ENCODE results near the gene MSANTD1. TPM values are rescaled to one million over a fixed set of nuclear protein-coding genes. Genes with fewer than 3 reads are reported as not detected.

MSANTD1 gene
- total and polyA plus RNA-seq, 8 donors: 0.54 to 2.9 (median 1.0) TPM

DNA sequence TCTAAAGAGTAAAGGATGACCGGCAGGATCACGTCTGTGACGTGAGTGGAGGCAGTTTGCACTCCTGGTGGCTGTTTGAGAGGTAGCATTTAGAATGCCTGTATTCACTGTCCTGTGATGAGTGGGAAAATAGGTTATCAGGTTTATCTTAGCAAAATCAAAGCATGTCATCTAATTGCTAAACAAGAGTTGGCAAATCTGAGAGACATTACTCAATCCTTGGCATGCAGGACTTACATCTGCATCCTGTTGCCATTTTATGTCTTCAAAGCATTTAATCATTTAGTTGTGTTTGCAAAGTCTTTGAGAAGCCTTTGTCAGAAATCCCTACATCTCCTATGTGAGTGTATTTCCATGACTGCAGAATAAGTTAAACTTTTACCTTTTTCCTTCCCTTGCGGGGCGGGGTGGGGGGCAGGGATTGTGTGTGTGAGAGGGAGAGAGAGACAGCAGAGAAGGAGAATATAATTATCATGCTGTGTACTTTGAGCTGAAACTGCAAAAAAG, 41.4 kb upstream of the MSANTD1 start:
- Histone ChIP-seq H3K36me3 (peaks cover 2 to 43% (median 37%) of the 10 kb centered on the region in 3 donors), H3K27ac (no peak overlapping the region), H3K4me1 (peaks cover 9 to 27% (median 17%) of the 10 kb centered on the region in 3 donors), H3K9me3 (no peaks in the 10 kb centered on the region), H3K27me3 (no peaks in the 10 kb centered on the region), H3K4me3 (no peak overlapping the region)
- intact Hi-C loops (cut with DNase I): no loop called here
- DNase-seq (peak in 1 of 6 donors; percentile 7), ATAC-seq (no peak), FAIRE-seq (no peak)
- 82 to 87% methylated on average over 5 of the region's 5 CpGs for WGBS, 2 donors
- TF ChIP-seq, protein P1, sequence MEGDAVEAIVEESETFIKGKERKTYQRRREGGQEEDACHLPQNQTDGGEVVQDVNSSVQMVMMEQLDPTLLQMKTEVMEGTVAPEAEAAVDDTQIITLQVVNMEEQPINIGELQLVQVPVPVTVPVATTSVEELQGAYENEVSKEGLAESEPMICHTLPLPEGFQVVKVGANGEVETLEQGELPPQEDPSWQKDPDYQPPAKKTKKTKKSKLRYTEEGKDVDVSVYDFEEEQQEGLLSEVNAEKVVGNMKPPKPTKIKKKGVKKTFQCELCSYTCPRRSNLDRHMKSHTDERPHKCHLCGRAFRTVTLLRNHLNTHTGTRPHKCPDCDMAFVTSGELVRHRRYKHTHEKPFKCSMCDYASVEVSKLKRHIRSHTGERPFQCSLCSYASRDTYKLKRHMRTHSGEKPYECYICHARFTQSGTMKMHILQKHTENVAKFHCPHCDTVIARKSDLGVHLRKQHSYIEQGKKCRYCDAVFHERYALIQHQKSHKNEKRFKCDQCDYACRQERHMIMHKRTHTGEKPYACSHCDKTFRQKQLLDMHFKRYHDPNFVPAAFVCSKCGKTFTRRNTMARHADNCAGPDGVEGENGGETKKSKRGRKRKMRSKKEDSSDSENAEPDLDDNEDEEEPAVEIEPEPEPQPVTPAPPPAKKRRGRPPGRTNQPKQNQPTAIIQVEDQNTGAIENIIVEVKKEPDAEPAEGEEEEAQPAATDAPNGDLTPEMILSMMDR (IDR thresholded peaks at IDR 0.05): no peak

DNA sequence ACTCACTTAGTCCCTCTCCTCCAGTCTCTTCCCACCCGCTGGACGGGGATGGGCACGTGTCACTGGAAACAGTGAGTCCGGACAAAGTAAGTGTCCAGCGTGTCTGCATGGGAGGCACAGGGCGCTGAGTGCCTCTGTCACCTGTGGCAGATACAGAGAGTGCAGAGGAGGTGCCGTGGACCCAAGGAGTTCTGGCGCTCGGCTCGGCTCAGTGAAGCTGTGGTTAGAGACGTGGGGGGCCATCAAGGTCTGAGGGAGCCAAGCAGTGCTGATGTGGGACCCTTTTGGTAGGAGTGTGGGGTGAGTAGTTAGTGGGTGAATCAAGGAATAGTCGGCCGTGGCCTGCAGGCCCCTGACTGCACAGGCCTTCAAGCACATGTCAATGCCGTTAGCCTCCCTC, 40.1 kb upstream of the MSANTD1 start:
- Histone ChIP-seq H3K4me3 (no peak overlapping the region), H3K36me3 (peaks cover 5 to 55% (median 48%) of the 10 kb centered on the region in 3 donors), H3K4me1 (peaks cover 3 to 15% (median 11%) of the 10 kb centered on the region in 3 donors), H3K27me3 (no peaks in the 10 kb centered on the region), H3K27ac (no peak overlapping the region), H3K9me3 (no peaks in the 10 kb centered on the region)
- TF ChIP-seq, protein P1 (IDR thresholded peaks at IDR 0.05): no peak
- FAIRE-seq (no peak), ATAC-seq (no peak), DNase-seq (peak in 2 of 6 donors; percentile 34 to 42)
- intact Hi-C loops (cut with DNase I): no loop called here
- WGBS, 2 donors: 94 to 96% methylated on average over 14 of the region's 14 CpGs

DNA sequence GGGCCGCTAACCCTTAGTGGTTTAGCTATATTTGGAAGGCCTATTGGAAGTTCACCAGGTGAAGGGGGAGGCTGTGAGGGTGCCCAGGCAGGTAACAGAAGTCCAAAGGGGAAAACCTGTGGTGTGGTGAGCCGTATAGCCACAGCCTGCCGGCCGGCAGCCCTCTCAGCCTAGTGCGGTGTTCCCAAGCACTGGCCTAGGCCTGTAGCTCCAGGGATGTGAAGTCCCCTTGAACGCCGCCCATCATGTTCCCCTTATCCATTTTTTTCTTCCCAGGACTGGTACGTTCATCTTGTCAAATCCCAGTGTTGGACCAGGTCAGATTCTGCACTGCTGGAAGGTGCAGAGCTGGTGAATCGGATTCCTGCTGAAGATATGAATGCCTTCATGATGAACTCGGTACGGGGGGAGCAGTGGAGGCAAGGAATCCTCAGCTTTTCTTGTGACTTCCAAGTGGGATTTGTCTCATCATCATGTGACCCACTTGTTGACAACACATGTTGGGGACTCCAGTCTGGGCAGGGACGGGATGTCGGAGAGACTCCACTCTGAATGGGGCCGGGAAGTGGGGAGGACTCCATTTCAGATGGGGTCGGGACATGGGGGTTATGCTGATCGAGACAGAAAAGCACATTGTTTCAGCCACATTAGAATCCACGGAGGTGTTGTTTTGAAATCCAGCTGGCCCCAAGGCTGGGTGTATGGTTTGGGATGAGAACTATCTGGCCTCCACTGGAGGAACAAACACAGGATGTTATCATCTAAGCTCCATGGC, 39.2 kb upstream of the MSANTD1 start:
- ATAC-seq (no peak), FAIRE-seq (no peak), DNase-seq (peak in 2 of 6 donors; percentile 32 to 40)
- TF ChIP-seq, protein P1 (IDR thresholded peaks at IDR 0.05): no peak
- WGBS, 2 donors: 93 to 94% methylated on average over 17 of the region's 17 CpGs
- Histone ChIP-seq H3K9me3 (no peaks in the 10 kb centered on the region), H3K36me3 (peaks cover 5 to 61% (median 48%) of the 10 kb centered on the region in 3 donors), H3K27ac (no peak overlapping the region), H3K27me3 (no peaks in the 10 kb centered on the region), H3K4me1 (peaks cover 0 to 9% (median 7%) of the 10 kb centered on the region in 3 donors), H3K4me3 (no peak overlapping the region)
- intact Hi-C loops (cut with DNase I): no loop called here

DNA sequence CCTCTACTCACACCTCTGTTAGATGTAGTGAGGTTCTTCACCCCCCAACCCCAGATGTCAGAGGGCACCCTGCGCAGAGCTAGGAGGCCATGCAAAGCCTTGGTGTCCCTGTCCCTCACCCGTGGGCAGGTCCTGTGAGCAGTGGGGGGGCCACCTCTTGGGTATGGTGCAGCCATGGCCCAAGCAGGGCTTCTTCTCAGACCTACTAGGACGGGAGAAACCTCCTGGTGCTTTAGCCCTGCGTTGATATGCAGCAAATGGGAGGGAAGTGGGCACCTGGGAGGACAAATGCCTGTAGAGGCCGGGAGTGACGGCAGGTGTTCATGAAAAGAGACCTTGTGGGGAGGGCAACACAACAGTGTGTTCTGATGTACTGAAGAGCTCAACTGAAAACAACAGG, 38.5 kb upstream of the MSANTD1 start:
- Histone ChIP-seq H3K27me3 (no peaks in the 10 kb centered on the region), H3K27ac (no peak overlapping the region), H3K36me3 (peaks cover 5 to 69% (median 53%) of the 10 kb centered on the region in 3 donors), H3K4me3 (no peak overlapping the region), H3K9me3 (no peaks in the 10 kb centered on the region), H3K4me1 (peaks cover 0 to 6% (median 0%) of the 10 kb centered on the region in 3 donors)
- 61 to 69% methylated on average over 6 of the region's 6 CpGs for WGBS, 2 donors
- intact Hi-C loops (cut with DNase I): no loop called here
- ATAC-seq (peak in 2 of 4 donors; percentile 41 to 70), FAIRE-seq (no peak), DNase-seq (peak in 2 of 6 donors; percentile 34 to 44)
- TF ChIP-seq, protein P1 (IDR thresholded peaks at IDR 0.05): no peak

DNA sequence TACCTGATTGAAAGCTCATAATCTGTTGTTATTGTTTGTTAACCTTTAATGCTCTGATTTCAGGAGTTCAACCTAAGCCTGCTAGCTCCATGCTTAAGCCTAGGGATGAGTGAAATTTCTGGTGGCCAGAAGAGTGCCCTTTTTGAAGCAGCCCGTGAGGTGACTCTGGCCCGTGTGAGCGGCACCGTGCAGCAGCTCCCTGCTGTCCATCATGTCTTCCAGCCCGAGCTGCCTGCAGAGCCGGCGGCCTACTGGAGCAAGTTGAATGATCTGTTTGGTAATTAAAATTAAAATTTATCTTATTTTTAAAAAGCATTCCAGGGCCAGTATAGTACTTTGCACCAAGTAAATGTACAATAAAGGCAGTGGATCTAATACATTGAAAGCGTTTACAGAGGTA, 37.1 kb upstream of the MSANTD1 start:
- Histone ChIP-seq H3K4me3 (no peak overlapping the region), H3K27me3 (no peaks in the 10 kb centered on the region), H3K27ac (no peak overlapping the region), H3K36me3 (peaks cover 5 to 74% (median 55%) of the 10 kb centered on the region in 3 donors), H3K9me3 (no peaks in the 10 kb centered on the region), H3K4me1 (peaks cover 0 to 6% (median 0%) of the 10 kb centered on the region in 3 donors)
- FAIRE-seq (no peak), ATAC-seq (no peak), DNase-seq (peak in 1 of 6 donors; percentile 30)
- 92 to 95% methylated on average over 8 of the region's 8 CpGs for WGBS, 2 donors
- intact Hi-C loops (cut with DNase I): no loop called here
- TF ChIP-seq, protein P1 (IDR thresholded peaks at IDR 0.05): no peak

Measured in pancreas (tissue), 10 donors.